SU-DHL-6 (cell line): ENCODE data around the gene MORN3.

Source experiments
- H2AFZ ChIP-seq: fragments of 200-600 bp; sonication (generic); 2 replicates; pipeline ENCODE4 v1.6.1; 2014; ENCODE audit warnings: low read depth, mild to moderate bottlenecking, moderate library complexity, mixed read lengths, antibody characterized with exemption, low read length; ENCODE audit not compliant: severe bottlenecking
- H3F3A ChIP-seq: fragments of 200-600 bp; shearing (Covaris generic); 2 replicates; pipeline ENCODE4 v1.6.0; 2016; ENCODE audit warnings: antibody characterized with exemption, mild to moderate bottlenecking; ENCODE audit not compliant: insufficient read depth
- H3K27ac ChIP-seq: fragments of 200-600 bp; sonication (generic); 2 replicates; pipeline ENCODE4 v1.5.1; 2016; ENCODE audit warnings: low read depth, mild to moderate bottlenecking, low read length, moderate library complexity, mixed read lengths
- H3K27me3 ChIP-seq: fragments of 200-600 bp; sonication (generic), shearing (Covaris generic); 2 replicates; pipeline ENCODE4 v1.6.0; 2014; ENCODE audit warnings: mild to moderate bottlenecking, low read length
- H3K36me3 ChIP-seq: fragments of 200-600 bp; sonication (generic); 2 replicates; pipeline ENCODE4 v1.6.1; 2014; ENCODE audit warnings: mild to moderate bottlenecking, low read length, mixed read lengths
- H3K4me2 ChIP-seq: fragments of 300-600, 200-600 bp; shearing (Covaris generic), sonication (generic); 2 replicates; pipeline ENCODE4 v1.6.0; 2014; ENCODE audit warnings: low read length, low read depth, mild to moderate bottlenecking; ENCODE audit not compliant: poor library complexity, severe bottlenecking
- H3K4me3 ChIP-seq: fragments of 200-600 bp; sonication (generic); 2 replicates; pipeline ENCODE4 v1.5.1; 2014; ENCODE audit warnings: antibody characterized with exemption, low read length, mild to moderate bottlenecking, mixed read lengths; ENCODE audit not compliant: insufficient read depth, poor library complexity, severe bottlenecking
- H3K79me2 ChIP-seq: fragments of 200-600 bp; sonication (generic); 2 replicates; pipeline ENCODE4 v1.6.1; 2014; ENCODE audit warnings: mild to moderate bottlenecking, low read length, moderate library complexity; ENCODE audit not compliant: insufficient read depth
- H3K9ac ChIP-seq: fragments of 200-600 bp; sonication (generic); 2 replicates; pipeline ENCODE4 v1.7.0; 2014; ENCODE audit warnings: mild to moderate bottlenecking, low read length
- H3K9me2 ChIP-seq: fragments of 200-600 bp; sonication (generic); replicated peaks from 2 replicates; pipeline ENCODE4 v1.6.1; 2014; ENCODE audit warnings: low read length; ENCODE audit not compliant: insufficient read depth
- H3K9me3 ChIP-seq: fragments of 200-600 bp; sonication (generic); 2 replicates; pipeline ENCODE4 v1.6.1; 2014; ENCODE audit warnings: low read length, mixed read lengths; ENCODE audit not compliant: insufficient read depth
- H4K20me1 ChIP-seq: fragments of 200-600 bp; sonication (generic); 2 replicates; pipeline ENCODE4 v1.6.1; 2014; ENCODE audit warnings: low read depth, mild to moderate bottlenecking, antibody characterized with exemption, low read length, moderate library complexity, mixed read lengths
- EZH2phosphoT487 ChIP-seq: fragments of 200-600 bp; sonication (generic), shearing (Covaris generic); conservative IDR thresholded peaks from 2 replicates; pipeline ENCODE4 v1.6.1; 2018; ENCODE audit warnings: mild to moderate bottlenecking, antibody characterized with exemption, low read length, moderate library complexity, mixed read lengths
- TF ChIP-seq, protein P1 (sequence below): fragments of 200-600 bp; sonication (generic); IDR thresholded peaks from one replicate; pipeline ENCODE4 v1.5.1; 2017; ENCODE audit warnings: antibody characterized with exemption, mild to moderate bottlenecking, low read length, moderate library complexity; ENCODE audit not compliant: insufficient read depth, poor library complexity, severe bottlenecking

The MORN3 gene

DNA sequence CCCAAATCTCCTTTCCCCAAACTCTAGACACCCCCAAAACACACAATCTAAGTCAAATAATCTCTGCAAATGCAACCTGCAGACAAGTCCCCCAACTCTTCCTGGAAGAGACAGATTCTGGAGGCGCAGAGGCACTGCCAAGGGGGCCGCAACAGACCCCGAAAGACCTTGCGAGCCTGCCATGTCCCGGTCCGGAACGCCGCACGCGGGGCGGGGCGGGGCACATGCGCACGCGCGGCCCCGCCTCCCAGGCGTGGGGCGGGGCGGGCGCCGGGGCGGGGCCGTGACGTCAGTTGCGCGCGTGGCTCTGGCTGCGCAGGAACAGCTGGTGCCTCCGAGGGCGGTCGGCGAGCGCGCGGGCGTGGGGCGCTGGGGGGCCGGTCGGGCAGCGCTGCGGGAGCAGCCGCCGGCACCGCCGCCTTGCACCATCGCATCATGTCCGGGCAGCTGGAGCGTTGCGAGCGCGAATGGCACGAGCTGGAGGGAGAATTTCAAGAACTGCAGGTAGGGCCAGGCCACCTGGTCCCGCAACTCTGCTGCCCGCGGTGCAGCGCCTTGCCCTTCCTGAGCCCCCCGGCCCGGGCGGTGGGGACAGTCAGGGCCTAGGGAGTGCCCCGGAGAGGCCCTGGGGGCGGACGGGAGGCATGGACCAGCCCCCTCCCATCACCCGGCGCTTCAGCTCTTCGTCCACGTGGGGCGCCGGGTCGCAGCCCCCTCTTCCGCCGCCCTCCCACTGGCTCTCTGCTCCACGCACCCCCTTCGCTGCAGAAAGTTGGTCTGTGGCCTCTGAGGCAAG is 43.2 kb upstream of the MORN3 start, which contains the start of gene TMEM120B:
Gene TMEM120B, plus strand, starts transcription at position 292 of the 796 bp plus-strand sequence. Its CDS starts 144 bp downstream, at position 436.
- Histone ChIP-seq H2AFZ (peak within 1 kb of the TSS; percentile 93), H3K4me3 (peak within 1 kb of the TSS; percentile 100), H3K27ac (no peak within 1 kb of the TSS; the same call in 1 of the 2 replicates), H3K36me3 (no peaks in the 10 kb centered on the region), H3K9me2 (no peaks in the 10 kb centered on the region), H3K9ac (peak within 1 kb of the TSS; percentile 81), H3F3A (no peaks in the 10 kb centered on the region), H4K20me1 (no peaks in the 10 kb centered on the region), H3K9me3 (no peaks in the 10 kb centered on the region), H3K79me2 (no peaks in the 10 kb centered on the region), H3K4me2 (peak within 1 kb of the TSS; percentile 99), H3K27me3 (no peaks in the 10 kb centered on the region)
- no peak for TF ChIP-seq EZH2phosphoT487
- TF ChIP-seq, protein P1, sequence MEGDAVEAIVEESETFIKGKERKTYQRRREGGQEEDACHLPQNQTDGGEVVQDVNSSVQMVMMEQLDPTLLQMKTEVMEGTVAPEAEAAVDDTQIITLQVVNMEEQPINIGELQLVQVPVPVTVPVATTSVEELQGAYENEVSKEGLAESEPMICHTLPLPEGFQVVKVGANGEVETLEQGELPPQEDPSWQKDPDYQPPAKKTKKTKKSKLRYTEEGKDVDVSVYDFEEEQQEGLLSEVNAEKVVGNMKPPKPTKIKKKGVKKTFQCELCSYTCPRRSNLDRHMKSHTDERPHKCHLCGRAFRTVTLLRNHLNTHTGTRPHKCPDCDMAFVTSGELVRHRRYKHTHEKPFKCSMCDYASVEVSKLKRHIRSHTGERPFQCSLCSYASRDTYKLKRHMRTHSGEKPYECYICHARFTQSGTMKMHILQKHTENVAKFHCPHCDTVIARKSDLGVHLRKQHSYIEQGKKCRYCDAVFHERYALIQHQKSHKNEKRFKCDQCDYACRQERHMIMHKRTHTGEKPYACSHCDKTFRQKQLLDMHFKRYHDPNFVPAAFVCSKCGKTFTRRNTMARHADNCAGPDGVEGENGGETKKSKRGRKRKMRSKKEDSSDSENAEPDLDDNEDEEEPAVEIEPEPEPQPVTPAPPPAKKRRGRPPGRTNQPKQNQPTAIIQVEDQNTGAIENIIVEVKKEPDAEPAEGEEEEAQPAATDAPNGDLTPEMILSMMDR = no peak

DNA sequence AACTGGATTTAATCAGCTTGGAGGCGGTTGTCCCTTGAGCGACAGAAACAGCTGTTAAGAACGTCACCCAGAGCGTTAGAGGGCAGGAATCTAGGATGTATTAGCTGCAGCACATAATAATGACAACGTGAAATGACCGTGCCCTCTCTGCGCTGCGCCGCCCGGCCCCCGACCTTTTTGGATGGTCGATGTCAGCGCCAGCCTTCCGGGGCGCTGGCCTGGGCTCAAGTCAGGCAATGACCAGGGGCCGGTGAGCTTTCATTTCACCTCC is 42.7 kb upstream of the MORN3 start:
- peak overlapping the region; percentile 100 for H3K4me3 ChIP-seq
- no peaks in the 10 kb centered on the region for H3K27me3 ChIP-seq
- peak overlapping the region; percentile 81 for H3K9ac ChIP-seq
- H3K4me2 ChIP-seq = peak overlapping the region; percentile 99
- no peaks in the 10 kb centered on the region for H3K9me2 ChIP-seq
- H4K20me1 ChIP-seq = no peaks in the 10 kb centered on the region
- no peaks in the 10 kb centered on the region for H3K9me3 ChIP-seq
- peak overlapping the region; percentile 93 for H2AFZ ChIP-seq
- no peak overlapping the region; the same call in 1 of the 2 replicates for H3K27ac ChIP-seq
- H3F3A ChIP-seq = no peaks in the 10 kb centered on the region
- H3K36me3 ChIP-seq = no peaks in the 10 kb centered on the region
- H3K79me2 ChIP-seq = no peaks in the 10 kb centered on the region
- no peak for TF ChIP-seq EZH2phosphoT487
- TF ChIP-seq, protein P1 = no peak

DNA sequence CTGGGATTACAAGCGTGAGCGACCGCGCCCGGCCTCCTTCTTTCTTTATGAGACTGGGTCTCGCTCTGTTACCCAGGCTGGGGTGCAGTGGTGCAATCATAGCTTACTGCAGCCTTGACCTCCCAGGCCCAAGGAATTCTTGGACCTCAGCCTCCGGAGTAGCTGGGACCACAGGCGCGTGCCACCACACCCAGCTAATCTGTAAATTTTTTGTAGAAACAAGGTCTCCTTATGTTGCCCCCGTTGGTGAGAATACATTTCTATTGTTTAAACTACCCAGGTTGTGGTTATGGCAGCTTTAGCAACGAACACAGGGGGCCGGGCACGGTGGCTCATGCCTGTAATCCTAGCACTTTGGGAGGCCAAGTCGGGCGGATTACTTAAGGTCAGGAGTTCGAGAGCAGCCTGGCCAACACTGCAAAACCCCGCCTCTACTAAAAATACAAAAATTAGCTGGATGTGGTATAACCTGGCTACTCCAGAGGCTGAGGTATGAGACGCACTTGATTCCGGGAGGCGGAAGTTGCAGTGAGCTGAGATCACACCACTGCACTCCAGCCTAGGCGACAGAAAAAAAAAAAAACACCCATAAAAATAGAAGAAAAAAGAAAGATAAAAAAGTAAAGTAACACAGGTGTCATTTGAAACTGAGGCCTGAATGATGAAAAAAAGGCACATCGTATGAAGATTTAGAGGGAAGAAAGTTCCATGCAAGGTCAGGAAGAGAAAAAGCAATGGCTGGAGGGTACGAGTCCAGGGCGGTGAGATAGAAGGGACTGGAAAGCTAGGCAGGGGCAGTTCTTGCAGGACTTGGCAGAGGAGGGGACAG is 42.1 kb upstream of the MORN3 start:
- Histone ChIP-seq H2AFZ (peak overlapping the region; percentile 93), H4K20me1 (no peaks in the 10 kb centered on the region), H3K9me2 (no peaks in the 10 kb centered on the region), H3K27ac (no peak overlapping the region; the same call in 1 of the 2 replicates), H3K4me3 (peak overlapping the region; percentile 100), H3K79me2 (no peaks in the 10 kb centered on the region), H3F3A (no peaks in the 10 kb centered on the region), H3K27me3 (no peaks in the 10 kb centered on the region), H3K9me3 (no peaks in the 10 kb centered on the region), H3K9ac (peak overlapping the region; percentile 81), H3K36me3 (no peaks in the 10 kb centered on the region), H3K4me2 (peak overlapping the region; percentile 99)
- TF ChIP-seq, protein P1 = no peak
- no peak for TF ChIP-seq EZH2phosphoT487
